NCI-H1048 (cell line): Measurements from ENCODE around the gene CMTM3.

Experiments used
- DNase-seq: peaks from one replicate; lab custom pipeline; 2025; lab: John Stamatoyannopoulos, UW

CMTM3 gene

GRCh38 chr16:66662445-66663194 is 58.1 kb downstream of the CMTM3 start:
- DNase-seq, result no peak
